Fibroblast of skin of left quadriceps (primary cell): Measurements from ENCODE around the gene TPK1.

Source experiments
- DNase-seq, 2 experiments: peaks; one replicate each; pipeline ENCODE4 v3.0.0-alpha.2; 2013; ENCODE audit warnings: low read depth in 2 of 2

The TPK1 gene

GRCh38 chr7:144410441-144410840 lies 425.4 kb downstream of the TPK1 start:
- no peak for DNase-seq

GRCh38 chr7:144408121-144408520 lies 427.7 kb downstream of the TPK1 start:
- peak in 1 of 2 experiments; percentile 13 for DNase-seq

GRCh38 chr7:144407266-144407931 lies 428.5 kb downstream of the TPK1 start:
- DNase-seq = no peak

GRCh38 chr7:144404946-144405345 lies 430.9 kb downstream of the TPK1 start:
- DNase-seq = no peak

- DNase-seq = no peak
Measured at GRCh38 chr7:144403649-144404061, 432.2 kb downstream of the TPK1 start, which contains the start of gene NOBOX. Gene NOBOX, minus strand, starts transcription at chr7:144403693.

GRCh38 chr7:144403102-144403501 lies 432.8 kb downstream of the TPK1 start:
- DNase-seq = no peak
